NCI-H1417 treated with DMSO at 0.1 percent for 48 hours (cell line): ENCODE measurements around the gene GRID1.

Source experiments
- DNase-seq: peaks from one replicate; lab custom pipeline; 2025; lab: John Stamatoyannopoulos, UW

The GRID1 gene

DNA sequence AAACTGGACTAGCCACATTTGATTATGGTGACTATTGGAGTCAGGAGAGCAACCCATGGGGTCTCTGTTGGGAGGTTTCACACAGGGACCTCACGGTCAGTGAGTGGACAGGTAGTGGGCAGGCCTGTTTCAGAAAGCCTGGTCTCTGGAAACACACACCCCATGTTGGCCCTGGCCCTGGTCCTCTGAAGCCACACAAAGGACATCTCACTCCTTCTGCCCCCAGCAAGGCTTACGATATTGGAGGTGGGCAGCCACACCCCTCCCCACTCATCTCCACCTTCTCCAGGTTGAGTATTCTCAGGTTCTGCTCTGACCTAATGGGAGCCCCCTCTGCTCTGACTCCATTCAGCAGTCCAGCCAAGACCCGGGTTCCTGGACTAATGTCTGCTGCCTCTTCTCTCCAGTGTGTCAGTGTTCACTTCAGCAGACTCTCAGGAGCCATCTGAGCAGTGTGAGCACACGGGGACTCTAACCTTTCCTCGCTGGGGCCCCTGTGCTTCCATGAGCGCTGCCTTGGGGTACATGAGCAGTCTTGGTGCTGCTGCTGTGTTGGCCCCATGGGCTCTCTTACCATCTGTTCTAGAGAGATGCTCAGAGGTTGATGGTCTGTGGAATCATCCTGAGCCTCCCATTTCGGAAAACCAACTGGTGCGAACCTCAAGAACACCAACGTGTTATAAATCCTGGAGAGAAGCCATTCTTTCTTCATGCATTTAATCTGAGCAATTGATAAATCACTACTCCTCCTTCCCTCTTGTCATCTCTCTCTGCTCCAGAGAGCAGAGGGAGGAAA, 748.6 kb downstream of the GRID1 start:
- no peak for DNase-seq

DNA sequence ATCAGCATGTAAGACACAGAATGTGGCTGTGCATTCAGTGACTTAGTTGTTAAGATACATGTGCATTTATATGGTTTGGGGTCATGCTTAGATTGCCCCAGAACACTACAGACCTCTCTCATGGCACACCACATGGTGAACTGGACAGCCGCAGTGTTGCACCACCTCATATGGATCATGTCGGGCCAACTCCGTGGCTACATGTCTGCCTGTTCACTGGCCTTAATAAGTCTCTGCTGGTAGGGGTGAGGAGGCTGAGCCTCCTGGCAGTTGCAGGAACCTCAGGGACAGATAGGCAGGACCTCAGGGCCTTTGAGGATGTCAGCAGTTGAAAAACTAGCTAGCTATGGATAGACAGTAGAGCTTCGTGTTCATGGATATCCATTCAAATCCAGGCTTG, 751.0 kb downstream of the GRID1 start:
- DNase-seq: no peak

GRCh38 chr10:85614981-85615380, 751.6 kb downstream of the GRID1 start:
- no peak for DNase-seq

DNA sequence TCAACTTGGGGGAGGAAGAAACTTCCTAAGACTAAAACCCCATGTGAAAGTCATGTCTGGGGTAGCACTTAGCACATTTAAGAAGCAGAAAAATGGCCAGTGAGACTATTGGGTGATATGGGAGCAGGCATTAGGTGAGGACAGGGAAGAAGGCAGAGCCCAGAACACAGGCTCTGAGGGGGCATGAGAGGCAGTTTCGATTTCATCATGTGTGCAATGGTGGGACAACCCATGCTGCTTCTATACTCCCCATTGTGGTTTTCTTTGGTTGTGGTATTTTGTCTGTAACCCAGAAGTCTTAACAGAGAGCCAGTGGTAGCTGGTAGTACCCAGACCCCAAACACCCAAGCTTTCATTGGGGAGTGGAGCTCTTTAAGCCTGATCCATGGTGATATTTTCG, 752.0 kb downstream of the GRID1 start:
- no peak for DNase-seq

DNA sequence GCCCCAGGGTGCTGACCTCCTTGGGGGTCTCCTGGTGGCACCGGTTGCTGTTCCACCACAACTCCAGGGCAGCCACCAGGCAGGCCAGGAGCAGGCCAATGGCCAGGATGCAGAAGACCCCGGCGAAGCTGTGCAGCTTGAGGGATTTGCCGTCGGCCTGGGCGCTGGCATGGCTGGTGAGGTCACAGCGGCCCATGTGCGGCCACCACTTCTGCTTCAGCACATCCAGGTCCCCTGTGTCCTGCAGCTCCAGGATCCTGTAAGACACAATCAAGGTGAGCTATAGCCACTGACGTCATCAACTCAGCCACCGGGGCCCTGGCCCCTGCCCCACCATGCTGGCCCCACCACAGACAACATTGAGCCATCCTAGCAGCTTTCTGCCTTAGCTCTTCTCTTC, 753.2 kb downstream of the GRID1 start:
- DNase-seq: no peak

- no peak for DNase-seq
These were observed 753.8 kb downstream of the GRID1 start for GRCh38 chr10:85612833-85613232.

- no peak for DNase-seq
These were observed 754.2 kb downstream of the GRID1 start for GRCh38 chr10:85612378-85612775.

- DNase-seq: no peak
These were observed 754.7 kb downstream of the GRID1 start for GRCh38 chr10:85611746-85612377.

- DNase-seq: no peak
These were observed 755.4 kb downstream of the GRID1 start for GRCh38 chr10:85611093-85611740.

DNA sequence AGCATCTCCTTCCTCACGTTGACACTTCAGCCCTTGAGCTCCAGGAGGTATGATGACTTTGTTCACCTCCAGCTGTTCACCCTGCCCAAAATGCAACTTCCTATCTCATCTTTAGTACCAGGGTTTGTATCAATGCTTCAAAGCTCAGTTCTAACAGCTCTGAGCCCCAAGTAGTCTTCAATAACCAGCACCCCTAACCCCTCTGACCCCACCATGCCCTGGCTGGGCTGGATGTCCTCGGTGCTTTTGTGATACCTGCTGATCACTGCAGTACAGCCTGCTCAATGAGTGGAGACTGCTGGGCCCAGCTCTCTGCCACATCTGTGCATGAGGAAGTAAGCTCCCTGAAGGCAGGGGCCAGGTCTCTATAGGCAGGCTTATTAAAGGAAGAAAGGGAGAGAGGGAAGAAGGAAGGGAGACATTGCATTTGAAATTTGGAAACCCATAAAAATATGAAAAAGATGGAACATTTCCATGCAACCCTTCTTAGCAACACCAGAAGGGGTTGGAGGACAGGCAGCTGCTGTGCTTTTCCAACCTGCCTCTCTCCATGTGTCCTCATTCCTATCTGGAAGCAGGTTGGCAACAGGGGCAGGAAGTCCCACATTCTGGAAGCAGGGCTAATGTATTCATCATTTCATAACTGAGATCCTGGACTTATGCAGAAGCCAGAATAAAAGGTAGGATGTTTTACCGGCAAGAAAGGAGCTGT, 756.1 kb downstream of the GRID1 start:
- DNase-seq: no peak

- DNase-seq: no peak
These were observed 757.1 kb downstream of the GRID1 start for GRCh38 chr10:85609509-85609908.

DNA sequence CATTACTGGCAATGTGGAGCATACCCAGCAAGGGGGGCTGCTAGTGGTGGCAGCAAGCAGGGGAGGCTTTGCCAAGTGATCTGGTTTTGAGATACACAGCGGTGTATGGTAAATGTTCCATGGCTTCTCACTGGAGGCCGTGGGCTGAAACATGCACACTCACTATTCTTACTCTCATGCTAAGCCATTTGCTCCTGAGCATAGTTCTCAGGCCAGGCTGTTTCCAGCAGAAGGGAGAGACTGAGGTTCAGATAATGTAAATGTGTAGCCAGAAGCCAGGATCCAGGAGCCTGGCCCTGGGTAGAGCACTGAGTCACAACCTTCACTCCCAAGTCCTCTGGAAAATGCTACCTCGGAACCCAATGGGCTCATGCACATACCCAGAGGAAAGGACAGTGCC, 757.9 kb downstream of the GRID1 start:
- DNase-seq: no peak

DNA sequence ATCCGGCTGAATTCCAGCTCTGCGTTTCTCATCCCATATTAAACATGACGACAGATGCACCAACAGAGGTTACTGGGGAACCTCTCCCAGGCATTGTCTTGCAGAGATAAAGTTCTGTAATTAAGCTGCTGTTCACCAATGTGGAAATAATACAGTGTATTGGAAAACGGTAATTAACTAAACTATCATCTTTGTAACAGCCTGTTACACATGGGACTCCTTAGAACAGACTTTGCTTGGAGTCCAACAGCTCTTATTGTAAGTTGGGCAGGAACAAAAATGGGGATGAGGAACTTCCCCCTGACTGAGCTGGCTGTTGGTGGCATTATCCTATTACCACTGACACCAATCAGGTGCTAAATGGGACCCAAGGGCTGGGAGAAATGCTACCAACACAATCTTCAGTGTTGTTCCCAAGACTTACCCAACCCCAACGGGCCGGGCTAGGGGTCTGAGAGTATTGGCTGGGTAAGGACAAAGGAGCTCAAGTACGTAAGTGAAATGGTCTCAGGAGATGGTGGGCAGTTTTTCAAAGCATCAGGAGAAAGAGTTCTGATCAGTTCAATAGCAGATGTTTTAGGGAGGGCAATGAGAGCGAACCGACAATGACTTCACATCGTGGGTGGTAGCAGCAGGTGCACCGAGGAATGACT, 759.4 kb downstream of the GRID1 start:
- DNase-seq: no peak

- DNase-seq: no peak
These were observed 760.2 kb downstream of the GRID1 start for GRCh38 chr10:85606401-85606800.

DNA sequence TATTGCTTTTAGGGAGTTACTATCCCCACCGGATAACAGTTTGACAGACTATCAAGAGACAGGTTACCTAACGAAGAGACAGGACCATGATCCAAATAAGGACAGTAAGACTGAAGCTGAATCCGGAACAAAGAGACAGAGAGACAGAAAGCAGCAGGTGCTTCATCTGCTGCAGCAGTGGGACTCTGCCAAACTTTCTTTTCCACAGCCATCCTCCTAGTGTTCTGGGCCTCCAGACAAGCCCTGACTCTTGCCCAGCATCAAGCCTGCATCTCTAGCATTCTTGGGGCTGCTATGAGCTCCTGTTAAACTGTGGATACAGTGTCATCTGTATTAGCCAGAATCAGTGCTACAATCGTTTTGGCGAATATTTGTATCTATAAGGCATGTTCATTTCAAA, 761.7 kb downstream of the GRID1 start:
- no peak for DNase-seq

DNA sequence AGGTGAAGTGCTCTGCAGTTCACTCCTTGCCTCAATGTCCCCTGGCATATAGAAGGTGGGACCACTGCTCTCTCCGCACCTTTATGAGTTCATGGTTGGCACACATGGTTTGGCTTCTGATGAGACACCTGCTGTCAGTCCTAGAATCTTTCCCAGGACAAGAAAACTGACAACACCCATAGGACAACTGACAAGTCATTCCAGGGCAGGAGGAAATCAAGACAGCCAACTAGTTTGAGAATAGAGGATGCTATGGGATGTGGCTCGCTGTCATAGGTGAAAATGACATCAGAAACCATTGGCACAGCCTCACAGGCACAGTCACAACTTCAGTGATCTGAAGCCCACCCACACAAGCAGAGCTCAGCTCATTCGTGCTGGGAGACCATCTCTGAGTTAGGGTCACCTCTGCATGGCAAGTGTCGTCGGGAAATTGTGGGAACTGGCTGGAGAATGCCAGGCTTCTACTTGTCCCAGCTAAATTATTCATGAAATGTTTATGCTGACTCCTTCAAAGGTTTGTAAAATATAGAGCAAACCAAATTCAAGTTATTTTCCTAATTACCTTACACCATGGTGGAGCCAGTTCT, 762.4 kb downstream of the GRID1 start:
- no peak for DNase-seq

- no peak for DNase-seq
These were observed 763.2 kb downstream of the GRID1 start for GRCh38 chr10:85603151-85603940.

GRCh38 chr10:85602713-85603112, 763.9 kb downstream of the GRID1 start:
- no peak for DNase-seq

DNA sequence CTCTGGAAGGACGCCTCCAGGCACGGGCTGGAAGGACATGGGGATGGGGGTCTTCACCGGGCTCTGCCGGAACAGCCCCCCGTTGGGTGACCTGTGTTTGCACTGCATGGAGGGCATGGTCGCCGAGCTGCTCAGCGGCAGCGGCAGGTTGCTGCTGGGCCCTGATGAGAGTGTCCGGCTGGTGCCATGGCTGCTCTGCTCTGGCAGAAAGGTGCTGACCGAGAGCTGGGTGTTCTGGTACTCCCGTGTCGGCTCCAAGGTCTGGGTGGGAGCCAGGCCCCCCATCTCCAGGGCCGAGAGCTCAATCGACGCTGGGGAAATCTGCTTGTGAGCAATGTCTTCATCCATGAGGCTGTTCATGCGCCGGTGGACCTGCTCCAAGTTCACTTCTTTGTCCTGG, 764.3 kb downstream of the GRID1 start:
- DNase-seq: no peak

DNA sequence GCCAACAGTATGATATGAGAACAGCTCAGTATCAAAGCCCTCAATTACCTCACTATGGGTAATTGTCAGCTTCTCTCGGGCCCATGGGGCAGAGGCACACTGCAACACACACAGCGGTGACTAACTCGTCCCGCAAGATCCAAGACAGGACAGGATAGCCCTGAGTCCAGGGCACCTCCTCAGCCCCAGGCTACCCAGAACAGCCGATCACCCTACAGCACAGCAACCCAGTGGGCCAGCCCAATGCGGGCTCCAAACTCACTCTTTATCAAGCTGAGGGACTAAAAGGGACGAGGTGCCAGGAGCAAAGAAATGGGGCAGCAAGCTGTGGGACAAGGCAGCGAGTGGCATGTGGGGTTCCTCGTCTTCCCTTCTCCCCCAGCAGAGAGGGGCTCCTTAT, 765.1 kb downstream of the GRID1 start:
- DNase-seq: no peak

DNA sequence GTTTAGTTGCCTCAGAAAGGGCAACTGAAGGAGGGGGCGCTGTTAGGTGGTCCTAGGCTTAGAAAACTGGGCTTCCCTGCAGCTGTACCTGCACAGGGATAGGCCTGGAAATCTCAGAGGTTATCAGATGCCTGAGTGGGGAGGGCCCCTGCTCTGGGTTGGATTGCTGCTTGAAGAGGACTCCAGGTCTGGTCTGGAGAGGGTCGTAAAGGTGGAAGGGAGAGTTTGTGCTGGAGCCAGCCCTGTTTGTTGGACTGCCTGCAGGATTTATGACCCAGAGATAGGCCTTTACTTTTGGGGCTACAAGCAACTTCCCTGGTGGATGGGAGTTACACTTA, 765.9 kb downstream of the GRID1 start:
- no peak for DNase-seq
